DOHH2 (cell line): ENCODE measurements around the gene GGN.

Experiments used
- CTCF ChIP-seq: fragments of 200-600 bp; sonication (generic); IDR thresholded peaks from one replicate; pipeline ENCODE4 v1.5.1; 2014; ENCODE audit warnings: antibody characterized with exemption, mild to moderate bottlenecking, low read depth, low read length; ENCODE audit not compliant: poor library complexity, severe bottlenecking
- EZH2phosphoT487 ChIP-seq: fragments of 200-600 bp; sonication (generic); IDR thresholded peaks from 2 replicates; pipeline ENCODE4 v1.6.1; 2017; ENCODE audit warnings: borderline replicate concordance, mild to moderate bottlenecking, antibody characterized with exemption, low read length, moderate library complexity, mixed read lengths

DNA sequence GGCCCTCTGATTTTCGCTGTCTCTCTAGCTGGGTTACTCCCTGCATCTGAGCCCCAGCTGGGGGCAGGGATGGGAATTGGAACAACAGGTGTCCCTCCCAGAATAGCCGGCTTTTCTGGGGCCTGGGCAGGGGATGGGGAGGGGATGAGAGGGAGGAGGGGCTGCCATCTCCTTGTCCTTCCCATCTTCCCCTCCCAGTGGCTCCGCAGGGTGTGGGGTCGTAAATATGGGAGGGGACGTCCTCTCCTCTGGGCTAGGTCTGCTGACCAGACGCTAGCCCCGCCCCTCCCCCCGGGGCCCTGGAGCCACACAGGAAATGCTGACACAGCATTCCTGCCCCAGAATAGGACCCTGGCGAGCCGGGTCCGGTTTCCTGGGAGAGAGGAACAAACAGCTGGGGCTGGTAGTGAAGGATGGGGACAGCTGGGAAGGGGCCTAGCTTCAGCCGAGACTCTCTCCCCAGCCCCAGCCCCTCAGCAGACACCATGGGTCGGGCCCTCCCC, 46.8 kb upstream of the GGN start:
- TF ChIP-seq CTCF = no peak
- TF ChIP-seq EZH2phosphoT487 = no peak
